ENCODE measurements around the gene SLC1A2. TPM values are rescaled to one million over a fixed set of nuclear protein-coding genes. Genes with fewer than 3 reads are reported as not detected.

The SLC1A2 gene
- total RNA-seq, 1 experiment from 2014 or later, result 0.50 TPM

DNA sequence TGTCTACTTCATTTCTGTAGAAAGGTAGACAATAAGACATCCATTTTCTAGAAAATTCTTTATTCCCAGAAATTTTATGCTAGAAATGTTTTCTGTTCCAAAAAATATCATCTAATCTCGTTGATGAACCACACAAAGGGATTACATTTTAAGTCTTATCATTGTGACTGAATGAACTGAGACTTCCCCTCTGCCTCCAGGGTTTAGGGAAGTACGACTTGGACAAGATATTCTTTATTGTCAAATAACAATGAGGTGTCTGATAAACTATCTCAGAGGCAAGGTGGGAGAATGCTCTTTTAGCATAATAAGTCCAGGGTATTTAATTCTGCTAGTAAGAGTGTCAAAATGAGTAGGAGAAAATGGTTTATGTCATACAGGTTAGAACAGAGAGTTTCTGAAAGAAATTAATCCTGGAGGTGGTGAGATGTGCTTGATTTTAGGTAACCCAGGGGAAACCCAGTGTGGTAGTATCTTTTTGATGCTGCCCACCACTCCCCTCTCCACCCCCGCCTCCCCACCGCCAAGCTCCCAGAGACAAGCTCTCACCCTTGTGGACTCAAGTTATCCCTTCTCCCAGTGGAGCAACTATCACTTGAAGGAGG, 179.8 kb downstream of the SLC1A2 start:
- H3K4me2 ChIP-seq (ENCODE audit: insufficient read depth, insufficient read length, low read length), result no peak overlapping the region
- Mint-ChIP-seq H3K36me3 (ENCODE audit: insufficient read depth in 1 of 3, low read depth in 3 of 3) (0 out of 7 replicates have a peak, but pooled peaks cover 0 to 4% (median 0%) of the 10 kb centered on the region in 3 experiments), H3K9me3 (no peaks in the 10 kb centered on the region), H3K27me3 (ENCODE audit: low read depth) (no peaks in the 10 kb centered on the region; the same call in 1 of the 2 replicates), H3K4me3 (no peak overlapping the region), H3K27ac (no peak overlapping the region), H3K4me1 (peaks cover 14 to 17% of the 10 kb centered on the region in 2 experiments)
- no peak overlapping the region for H3K23ac ChIP-seq (ENCODE audit: insufficient read length, low read depth, low read length)
- H2BK12ac ChIP-seq (ENCODE audit: insufficient read length, low read depth, low read length), result no peak overlapping the region
- H3K79me2 ChIP-seq (ENCODE audit: insufficient read depth, low read length), result no peaks in the 10 kb centered on the region
- H3K18ac ChIP-seq (ENCODE audit: insufficient read length, low read depth, low read length), result no peak overlapping the region
- H4K91ac ChIP-seq (ENCODE audit: insufficient read length, low read depth, low read length), result no peak overlapping the region
- H3K14ac ChIP-seq (ENCODE audit: insufficient read depth, low read length), result no peak overlapping the region
- H2BK15ac ChIP-seq (ENCODE audit: low read depth, low read length), result no peak overlapping the region
- TF ChIP-seq, protein P1, sequence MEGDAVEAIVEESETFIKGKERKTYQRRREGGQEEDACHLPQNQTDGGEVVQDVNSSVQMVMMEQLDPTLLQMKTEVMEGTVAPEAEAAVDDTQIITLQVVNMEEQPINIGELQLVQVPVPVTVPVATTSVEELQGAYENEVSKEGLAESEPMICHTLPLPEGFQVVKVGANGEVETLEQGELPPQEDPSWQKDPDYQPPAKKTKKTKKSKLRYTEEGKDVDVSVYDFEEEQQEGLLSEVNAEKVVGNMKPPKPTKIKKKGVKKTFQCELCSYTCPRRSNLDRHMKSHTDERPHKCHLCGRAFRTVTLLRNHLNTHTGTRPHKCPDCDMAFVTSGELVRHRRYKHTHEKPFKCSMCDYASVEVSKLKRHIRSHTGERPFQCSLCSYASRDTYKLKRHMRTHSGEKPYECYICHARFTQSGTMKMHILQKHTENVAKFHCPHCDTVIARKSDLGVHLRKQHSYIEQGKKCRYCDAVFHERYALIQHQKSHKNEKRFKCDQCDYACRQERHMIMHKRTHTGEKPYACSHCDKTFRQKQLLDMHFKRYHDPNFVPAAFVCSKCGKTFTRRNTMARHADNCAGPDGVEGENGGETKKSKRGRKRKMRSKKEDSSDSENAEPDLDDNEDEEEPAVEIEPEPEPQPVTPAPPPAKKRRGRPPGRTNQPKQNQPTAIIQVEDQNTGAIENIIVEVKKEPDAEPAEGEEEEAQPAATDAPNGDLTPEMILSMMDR (conservative IDR thresholded peaks at IDR 0.05), result no peak
- no peaks in the 10 kb centered on the region for H3K27me3 ChIP-seq (ENCODE audit: insufficient read depth, low read length)
- H3K4me1 ChIP-seq (ENCODE audit: insufficient read depth, low read length), result peaks cover 1% of the 10 kb centered on the region; the same call in 1 of the 2 replicates
- no peak overlapping the region for H3K9ac ChIP-seq (ENCODE audit: extremely low read depth, insufficient read length, low read length)
- H3K4ac ChIP-seq (ENCODE audit: low read depth, low read length), result no peak overlapping the region
- H2AFZ ChIP-seq (ENCODE audit: low read length), result no peak overlapping the region
- no peak overlapping the region for H2AK5ac ChIP-seq (ENCODE audit: insufficient read length, low read length)
- H3K79me1 ChIP-seq (ENCODE audit: insufficient read depth, low read depth, low read length, poor library complexity, severe bottlenecking), result no peaks in the 10 kb centered on the region
- no peaks in the 10 kb centered on the region for H4K20me1 ChIP-seq (ENCODE audit: control insufficient read depth, insufficient read depth, insufficient read length)
- no peak overlapping the region for H2BK5ac ChIP-seq (ENCODE audit: insufficient read length, low read length)
- H3K23me2 ChIP-seq (ENCODE audit: insufficient read length, low read depth, low read length, poor library complexity, severe bottlenecking), result no peaks in the 10 kb centered on the region
- no peak overlapping the region for H3K56ac ChIP-seq (ENCODE audit: insufficient read length, low read depth, low read length)
- H3K9me3 ChIP-seq (ENCODE audit: control insufficient read depth, low read depth, low read length), result no peaks in the 10 kb centered on the region
- no peak for DNase-seq
- WGBS (ENCODE audit: extremely low coverage, insufficient read length, low lambda C conversion rate), result no CpG with 5 or more reads among the region's 4 CpGs
- no peak overlapping the region for H4K5ac ChIP-seq (ENCODE audit: insufficient read length, low read depth, low read length)
- no peak overlapping the region for H4K8ac ChIP-seq (replicated peaks; ENCODE audit: insufficient read length, low read depth, low read length)
- no peak overlapping the region for H3T11ph ChIP-seq (ENCODE audit: low read length)
- H2BK120ac ChIP-seq (ENCODE audit: low read depth, low read length, poor library complexity, severe bottlenecking), result no peak overlapping the region
- no peak overlapping the region for H2BK20ac ChIP-seq (ENCODE audit: low read depth, low read length, poor library complexity, severe bottlenecking)
- H3K27ac ChIP-seq (ENCODE audit: insufficient read length, low read depth, low read length), result no peak overlapping the region

All from H9 (cell line).